ENCODE measurements around the gene KRI1.
A peak's percentile ranks its signal among the peaks of the same experiment; 100 is the strongest.
"Not testable (repeated sequence)": the region's sequence is repeated elsewhere in the genome, so short reads cannot be mapped to it uniquely, and the experiment has no call there.

The KRI1 gene

GRCh38 chr19:10575011-10575716 is 9.4 kb upstream of the KRI1 start:
- DNase-seq (ENCODE audit: low read depth, low spot score), result no peak

- DNase-seq (ENCODE audit: low read depth, low spot score), result no peak
These were observed 8.7 kb upstream of the KRI1 start for GRCh38 chr19:10574462-10574861.

- DNase-seq (ENCODE audit: low read depth, low spot score), result not testable (repeated sequence)
These were observed 8.0 kb upstream of the KRI1 start for GRCh38 chr19:10573793-10574192.

GRCh38 chr19:10568826-10569651 is 3.2 kb upstream of the KRI1 start, which contains the start of gene CDKN2D:
Gene CDKN2D, minus strand, starts transcription at chr19:10568979. Its CDS starts 326 bp downstream, at chr19:10568653.
- peak; percentile 99 for DNase-seq (ENCODE audit: low read depth, low spot score)

- no peak for DNase-seq (ENCODE audit: low read depth, low spot score)
These were observed 2.4 kb upstream of the KRI1 start for GRCh38 chr19:10568062-10568825.

GRCh38 chr19:10567656-10568055 is 1.8 kb upstream of the KRI1 start:
- no peak for DNase-seq (ENCODE audit: low read depth, low spot score)

- DNase-seq (ENCODE audit: low read depth, low spot score), result no peak
These were observed 1.0 kb upstream of the KRI1 start for GRCh38 chr19:10566658-10567410.

GRCh38 chr19:10566408-10566657 is 523 bp upstream of the KRI1 start:
- DNase-seq (ENCODE audit: low read depth, low spot score), result no peak

GRCh38 chr19:10565028-10565566 is 713 bp downstream of the KRI1 start:
- no peak for DNase-seq (ENCODE audit: low read depth, low spot score)

GRCh38 chr19:10562609-10563008 is 3.2 kb downstream of the KRI1 start:
- no peak for DNase-seq (ENCODE audit: low read depth, low spot score)

- DNase-seq (ENCODE audit: low read depth, low spot score), result no peak
These were observed 5.7 kb downstream of the KRI1 start for GRCh38 chr19:10560154-10560553.

GRCh38 chr19:10557603-10558197 is 8.1 kb downstream of the KRI1 start:
- no peak for DNase-seq (ENCODE audit: low read depth, low spot score)

GRCh38 chr19:10555610-10555973 is 10.2 kb downstream of the KRI1 start:
- DNase-seq (ENCODE audit: low read depth, low spot score), result no peak

GRCh38 chr19:10554760-10555609 is 10.8 kb downstream of the KRI1 start:
- DNase-seq (ENCODE audit: low read depth, low spot score), result no peak

- no peak for DNase-seq (ENCODE audit: low read depth, low spot score)
These were observed 11.8 kb downstream of the KRI1 start for GRCh38 chr19:10553943-10554381.

- no peak for DNase-seq (ENCODE audit: low read depth, low spot score)
These were observed 12.6 kb downstream of the KRI1 start for GRCh38 chr19:10553087-10553667.

- no peak for DNase-seq (ENCODE audit: low read depth, low spot score)
These were observed 13.2 kb downstream of the KRI1 start for GRCh38 chr19:10552510-10553053.

- no peak for DNase-seq (ENCODE audit: low read depth, low spot score)
These were observed 14.0 kb downstream of the KRI1 start for GRCh38 chr19:10551698-10552301.

- DNase-seq (ENCODE audit: low read depth, low spot score), result not testable (repeated sequence)
These were observed 14.8 kb downstream of the KRI1 start for GRCh38 chr19:10551006-10551405.
